ENCODE results near the gene FAM50B.

Gene FAM50B

GRCh38 chr6:3871515-3871914 lies 22.3 kb downstream of the FAM50B start:
- no peak for DNase-seq (ENCODE audit: low read depth in 2 of 2, low spot score in 1 of 2)

DNA sequence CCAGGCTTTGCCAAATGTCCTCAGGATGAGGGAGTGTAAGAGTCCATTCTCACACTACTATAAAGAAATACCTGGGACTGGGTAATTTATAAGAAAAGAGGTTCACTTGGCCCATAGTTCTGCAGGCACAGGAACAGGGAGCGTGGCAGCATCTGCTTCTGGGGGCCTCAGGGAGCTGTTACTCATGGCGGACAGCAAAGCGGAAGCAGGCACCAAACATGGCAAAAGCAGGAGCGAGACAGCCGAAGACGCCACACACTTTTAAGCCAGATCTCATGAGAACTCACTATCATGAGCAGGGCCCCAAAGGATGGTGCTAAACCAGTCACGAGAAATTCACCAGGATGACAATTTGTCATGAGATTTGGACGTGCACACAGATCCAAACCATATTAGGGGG lies 22.8 kb downstream of the FAM50B start:
- no peak for DNase-seq (ENCODE audit: low read depth in 2 of 2, low spot score in 1 of 2)

DNA sequence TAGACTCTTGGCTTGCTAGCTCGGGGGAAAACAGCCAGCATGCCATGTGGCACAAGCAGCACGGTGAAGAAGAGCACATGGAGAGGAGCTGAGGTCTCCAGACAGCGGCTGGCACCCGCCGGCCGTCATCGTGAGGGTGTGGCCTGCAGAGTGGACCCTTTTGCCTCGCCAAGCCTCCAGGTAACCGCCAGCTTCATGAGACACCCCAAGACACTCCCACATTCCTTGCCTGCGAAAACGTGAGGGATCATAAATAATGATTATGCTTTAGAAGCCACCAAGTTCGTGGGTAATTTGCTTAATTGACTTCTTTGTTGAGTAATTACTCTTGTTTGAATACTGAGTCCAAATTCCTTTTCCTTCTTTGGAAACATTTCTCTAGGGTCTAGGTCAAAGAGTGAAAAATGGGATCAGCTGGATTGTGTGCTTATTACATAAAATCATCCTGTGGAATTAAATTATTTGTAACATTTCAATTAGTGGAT lies 23.2 kb downstream of the FAM50B start:
- no peak for DNase-seq (ENCODE audit: low read depth in 2 of 2, low spot score in 1 of 2)

GRCh38 chr6:3873051-3873450 lies 23.9 kb downstream of the FAM50B start:
- DNase-seq (ENCODE audit: low read depth in 2 of 2, low spot score in 1 of 2): no peak

GRCh38 chr6:3874069-3874468 lies 24.9 kb downstream of the FAM50B start:
- no peak for DNase-seq (ENCODE audit: low read depth in 2 of 2, low spot score in 1 of 2)

DNA sequence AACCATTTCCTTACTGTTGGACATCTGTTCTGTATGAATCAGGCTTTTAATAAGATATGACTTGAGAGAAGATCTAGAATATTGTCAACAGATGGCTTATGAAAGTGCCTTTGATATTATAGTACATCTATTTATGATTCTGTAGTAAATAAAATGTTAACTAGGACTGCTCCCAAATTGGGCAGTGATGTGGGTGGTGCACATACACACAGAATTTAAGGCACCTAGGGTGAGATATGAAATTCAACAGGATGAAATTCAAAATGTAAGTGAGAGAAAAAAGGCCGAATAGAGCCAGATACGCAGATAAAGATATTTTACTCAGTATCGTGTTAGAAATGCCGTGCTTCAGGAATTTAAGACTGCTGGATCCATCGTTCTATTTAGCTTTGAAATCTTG lies 26.3 kb downstream of the FAM50B start:
- no peak for DNase-seq (ENCODE audit: low read depth in 2 of 2, low spot score in 1 of 2)

DNA sequence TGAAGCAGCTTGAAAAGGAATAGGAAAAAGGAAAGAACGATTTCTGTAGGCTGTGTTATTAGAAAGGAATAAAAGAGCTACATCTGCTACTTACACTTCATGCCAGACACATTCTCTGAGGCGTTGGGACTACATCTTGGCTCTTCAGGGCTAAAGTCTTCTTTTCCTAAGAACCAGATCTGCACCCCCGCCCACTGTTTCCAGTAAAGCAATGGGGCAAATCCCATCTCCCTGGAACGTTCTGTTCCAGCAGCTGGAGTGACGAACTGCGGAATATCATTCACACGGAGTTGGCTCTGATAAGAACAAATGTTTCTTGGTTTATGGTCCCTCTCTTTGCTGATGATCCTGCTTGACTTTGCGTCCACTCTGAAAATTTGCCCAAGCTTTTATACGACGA lies 26.9 kb downstream of the FAM50B start:
- DNase-seq (ENCODE audit: low read depth in 2 of 2, low spot score in 1 of 2): no peak

DNA sequence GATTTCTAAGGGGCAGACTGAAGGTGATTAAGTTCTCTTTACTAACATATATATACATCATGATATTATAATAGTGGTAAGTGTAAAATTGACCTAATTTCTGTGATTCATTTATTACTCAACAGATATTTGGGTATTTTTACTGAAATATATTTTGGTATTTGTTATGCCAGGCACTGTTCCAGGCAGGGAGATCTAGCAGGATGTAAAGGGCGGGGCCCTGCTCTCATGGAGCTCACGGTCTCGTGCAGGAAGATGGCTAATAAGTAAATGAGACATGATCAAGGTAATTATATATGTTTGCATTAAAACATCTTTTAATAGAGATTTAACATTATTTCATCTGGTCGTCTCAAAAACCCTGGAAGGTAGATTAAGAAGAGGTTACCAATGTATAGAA lies 27.7 kb downstream of the FAM50B start:
- DNase-seq (ENCODE audit: low read depth in 2 of 2, low spot score in 1 of 2): no peak

DNA sequence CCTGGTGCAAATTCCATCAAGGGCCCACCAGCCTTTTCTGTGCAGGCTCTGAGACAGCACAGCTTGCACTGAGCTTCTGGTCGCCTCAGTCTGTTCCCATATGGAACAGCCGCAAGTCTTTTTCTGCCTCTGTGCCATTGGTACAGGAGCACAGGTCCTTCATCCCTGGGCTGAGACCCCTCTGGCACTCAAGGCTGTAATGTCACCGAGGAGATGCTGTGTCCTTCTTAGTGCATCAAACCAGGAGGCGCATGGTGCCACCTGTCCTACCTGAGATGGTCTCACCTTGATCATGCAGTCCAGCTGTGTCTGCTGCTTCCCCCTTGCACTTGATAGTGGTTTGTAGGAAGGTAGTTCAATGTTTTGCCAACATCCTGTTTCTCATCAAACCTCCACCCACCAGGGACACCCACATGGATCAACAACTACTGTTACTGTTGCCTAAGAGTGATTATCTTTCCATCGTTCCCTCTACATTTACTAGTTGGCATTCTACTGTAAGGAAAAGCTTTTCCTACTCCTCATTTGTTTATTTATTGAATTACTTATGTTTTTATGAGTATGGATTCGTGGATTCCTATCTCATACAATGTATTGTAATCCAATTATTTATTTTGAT lies 29.0 kb downstream of the FAM50B start:
- DNase-seq (ENCODE audit: low read depth in 2 of 2, low spot score in 1 of 2): no peak

DNA sequence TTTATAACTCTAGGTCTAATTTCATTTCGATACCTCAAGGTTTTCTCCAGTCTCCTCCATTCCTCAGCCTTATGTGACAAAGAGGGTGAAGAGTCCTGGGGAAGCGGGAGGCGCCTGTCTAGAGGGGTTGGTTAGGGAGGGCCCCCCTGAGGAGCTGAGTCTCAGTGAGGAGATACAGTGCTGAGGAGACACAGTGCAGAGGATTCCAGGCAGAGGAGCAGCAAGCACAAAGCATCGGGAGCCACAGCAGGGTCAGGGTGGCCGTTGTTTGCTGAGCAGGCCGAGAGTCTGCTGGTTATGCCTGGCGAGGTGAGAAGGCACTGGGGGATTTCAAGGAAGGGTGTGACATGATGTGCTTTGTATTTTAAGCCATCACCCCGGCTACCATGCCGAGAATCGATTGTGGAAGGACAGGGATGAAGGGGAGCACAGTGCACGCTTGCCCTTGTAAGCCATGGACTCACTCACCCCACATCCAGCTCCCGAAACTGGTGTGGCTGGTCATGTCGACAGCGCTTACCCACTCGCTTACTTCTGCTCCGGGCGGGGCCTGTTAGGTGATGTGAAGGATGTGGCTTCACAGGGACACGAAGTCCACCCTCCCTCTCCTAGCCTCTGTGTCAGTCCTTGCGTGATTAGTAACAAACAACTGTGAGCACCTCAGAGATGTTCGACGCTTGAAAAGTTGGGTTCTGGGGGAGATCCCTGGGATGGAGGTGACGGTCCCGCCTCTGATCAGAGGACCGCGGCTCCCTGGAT lies 30.2 kb downstream of the FAM50B start:
- DNase-seq (ENCODE audit: low read depth in 2 of 2, low spot score in 1 of 2): no peak

DNA sequence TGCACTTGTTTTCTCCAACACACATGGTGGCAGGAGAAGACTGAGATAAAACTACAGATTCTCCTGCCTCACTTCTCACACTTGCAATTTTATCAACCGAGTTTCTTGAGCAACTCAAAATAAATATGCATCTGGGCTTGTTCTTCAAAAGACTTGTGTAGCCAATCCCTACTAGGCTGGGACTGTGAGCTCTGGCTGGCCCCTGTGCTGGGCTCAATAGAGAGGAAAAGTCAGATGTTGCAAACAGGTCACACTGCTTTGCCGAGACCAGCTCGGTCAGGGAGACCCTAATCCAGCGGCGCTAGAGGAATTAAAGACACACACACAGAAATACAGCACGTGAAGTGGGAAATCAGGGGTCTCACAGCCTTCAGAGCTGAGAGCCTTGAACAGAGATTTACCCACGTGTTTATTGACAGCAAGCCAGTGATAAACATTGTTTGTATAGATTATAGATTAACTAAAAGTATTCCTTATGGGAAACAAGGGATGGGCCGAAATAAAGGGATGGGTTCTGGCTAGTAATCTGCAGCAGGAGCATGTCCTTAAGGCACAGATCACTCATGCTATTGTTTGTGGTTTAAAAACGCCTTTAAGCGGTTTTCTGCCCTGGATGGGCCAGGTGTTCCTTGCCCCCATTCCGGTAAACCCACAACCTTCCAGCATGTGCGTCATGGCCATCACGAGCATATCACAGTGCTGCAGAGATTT lies 32.7 kb downstream of the FAM50B start:
- no peak for DNase-seq (ENCODE audit: low read depth in 2 of 2, low spot score in 1 of 2)

DNA sequence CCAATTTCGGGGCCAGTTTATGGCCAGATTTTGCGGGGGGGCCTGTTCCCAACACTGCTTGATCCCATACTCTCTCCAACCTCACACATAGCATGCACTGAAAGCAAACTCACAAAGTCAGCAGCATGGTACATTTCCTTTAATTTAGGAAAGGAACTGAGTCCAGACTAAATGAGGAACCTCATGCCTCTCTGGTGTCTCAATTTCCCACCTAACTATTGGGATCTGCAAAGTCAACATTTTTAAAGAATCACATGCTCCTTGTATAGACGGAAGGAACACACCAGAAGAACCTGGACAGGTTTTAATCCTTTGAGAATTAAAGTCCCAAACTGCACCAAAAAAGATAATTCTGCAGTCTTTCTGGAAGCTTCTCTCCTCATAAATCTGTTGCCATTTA lies 33.3 kb downstream of the FAM50B start:
- no peak for DNase-seq (ENCODE audit: low read depth in 2 of 2, low spot score in 1 of 2)

DNA sequence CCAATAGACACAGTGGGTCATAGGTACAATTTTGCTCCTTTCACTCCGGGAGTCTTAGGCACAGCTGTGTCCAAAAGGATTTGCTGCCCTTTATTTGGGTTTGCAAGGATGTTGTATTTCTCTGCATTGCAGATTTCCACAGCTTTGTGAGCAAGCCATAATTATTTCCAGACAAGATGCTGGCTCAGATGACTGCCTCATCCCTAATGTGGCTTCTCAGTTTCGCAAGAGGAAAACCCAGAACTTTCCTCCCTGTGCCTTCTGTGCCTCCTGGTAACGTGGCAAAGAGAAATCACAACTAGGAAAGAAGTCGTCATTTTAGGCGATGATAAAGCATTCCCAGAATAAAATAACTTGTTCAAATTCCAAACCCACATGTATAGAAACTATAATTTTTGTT lies 33.7 kb downstream of the FAM50B start:
- DNase-seq (ENCODE audit: low read depth in 2 of 2, low spot score in 1 of 2): no peak

DNA sequence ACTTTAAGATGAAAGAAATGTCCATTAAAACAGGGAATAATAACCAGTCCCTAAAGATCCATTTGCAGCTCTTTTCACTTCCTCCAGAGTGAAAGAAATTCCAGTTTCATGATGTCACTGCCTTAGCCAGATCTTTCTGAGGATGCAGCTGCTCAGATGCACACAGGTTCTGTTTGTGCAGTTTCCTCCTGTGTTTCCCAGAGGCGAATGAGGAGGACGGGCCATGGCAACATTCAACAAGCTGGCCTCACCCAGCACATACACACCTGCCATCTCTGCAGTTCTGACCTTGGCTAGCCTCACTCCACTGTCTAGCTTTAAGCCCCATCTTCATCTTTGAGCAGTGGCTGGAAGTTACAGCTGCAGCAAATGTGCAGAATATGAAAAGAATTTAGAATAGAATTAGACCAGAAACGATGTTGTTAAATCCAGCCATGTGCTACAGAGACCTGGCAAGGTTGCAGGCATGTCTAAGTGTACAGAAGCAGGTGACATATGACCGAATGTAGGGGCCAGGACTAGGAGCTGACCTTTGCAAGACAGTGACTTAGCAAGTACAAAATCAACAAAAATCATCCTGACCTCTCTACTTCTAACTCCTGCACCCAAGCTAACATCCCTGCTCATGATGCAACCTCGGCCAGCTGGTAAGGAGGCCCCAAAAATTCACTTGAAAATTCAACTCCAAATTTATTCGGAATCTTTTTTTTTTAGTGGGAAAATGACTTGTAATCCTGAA lies 35.0 kb downstream of the FAM50B start:
- DNase-seq (ENCODE audit: low read depth in 2 of 2, low spot score in 1 of 2): no peak

DNA sequence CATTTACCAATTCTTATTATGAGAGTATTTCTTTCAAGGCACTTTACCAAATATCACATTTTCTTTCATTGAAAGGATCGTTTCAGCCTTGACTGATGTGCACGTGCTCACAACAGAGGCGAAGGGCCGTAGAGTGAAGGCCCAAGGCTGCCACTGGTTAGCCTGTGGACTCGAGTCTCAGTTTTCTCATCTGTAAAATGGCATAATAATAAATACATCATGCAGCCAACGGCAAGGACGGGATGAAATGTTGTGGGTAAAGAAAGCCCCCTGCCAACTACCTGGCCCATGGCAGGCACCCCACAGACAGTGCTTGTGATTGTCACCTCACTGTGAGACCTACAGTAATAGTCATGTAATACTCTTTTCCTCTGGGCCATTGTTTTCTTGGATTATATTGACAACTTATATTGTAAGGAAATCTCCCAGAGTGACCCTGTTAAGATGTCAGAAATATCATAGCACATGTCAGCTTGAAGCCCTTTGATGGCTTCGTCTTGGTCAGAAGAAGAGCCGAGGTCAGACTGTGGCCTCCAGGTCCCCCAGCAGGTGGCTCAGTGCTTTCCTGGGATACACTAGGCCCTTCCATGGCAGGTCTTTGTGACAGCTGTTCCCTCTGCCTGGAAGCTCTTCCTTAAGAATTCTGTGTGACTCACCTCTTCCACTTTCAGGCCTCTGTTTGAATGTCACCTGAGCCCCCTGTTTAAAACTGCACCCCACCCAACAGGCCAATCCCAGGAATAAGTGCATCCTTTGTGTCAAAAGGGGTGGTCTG lies 36.3 kb downstream of the FAM50B start:
- no peak for DNase-seq (ENCODE audit: low read depth in 2 of 2, low spot score in 1 of 2)

- no peak for DNase-seq (ENCODE audit: low read depth in 2 of 2, low spot score in 1 of 2)
These were observed 38.1 kb downstream of the FAM50B start for GRCh38 chr6:3887150-3887700.

GRCh38 chr6:3888153-3888957 lies 39.2 kb downstream of the FAM50B start:
- DNase-seq (ENCODE audit: low read depth in 2 of 2, low spot score in 1 of 2): no peak

GRCh38 chr6:3890047-3890446 lies 40.9 kb downstream of the FAM50B start:
- DNase-seq (ENCODE audit: low read depth in 2 of 2, low spot score in 1 of 2): no peak

DNA sequence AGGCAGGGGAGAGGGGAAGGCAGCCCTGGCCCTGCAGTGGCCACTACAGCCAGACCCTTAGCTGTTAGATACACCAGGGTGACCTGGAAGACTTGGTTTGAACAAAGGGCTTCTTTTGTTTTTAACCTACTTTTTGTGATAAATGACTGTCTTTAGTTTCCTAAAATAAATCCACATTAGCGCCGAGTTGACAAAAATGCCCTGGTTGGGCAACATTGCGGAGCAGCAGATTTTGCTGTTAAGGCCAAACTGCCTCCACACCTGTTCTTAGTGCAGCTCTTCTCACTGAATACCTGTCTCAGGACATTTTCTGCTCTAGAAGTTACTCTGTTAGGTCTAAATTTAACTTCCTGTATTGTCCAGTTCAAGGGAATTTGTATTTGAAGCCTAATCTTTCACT lies 42.7 kb downstream of the FAM50B start:
- DNase-seq (ENCODE audit: low read depth in 2 of 2, low spot score in 1 of 2): no peak

GRCh38 chr6:3892603-3893002 lies 43.4 kb downstream of the FAM50B start:
- DNase-seq (ENCODE audit: low read depth in 2 of 2, low spot score in 1 of 2): no peak
